ENCODE data around the gene CENPV.

DNA sequence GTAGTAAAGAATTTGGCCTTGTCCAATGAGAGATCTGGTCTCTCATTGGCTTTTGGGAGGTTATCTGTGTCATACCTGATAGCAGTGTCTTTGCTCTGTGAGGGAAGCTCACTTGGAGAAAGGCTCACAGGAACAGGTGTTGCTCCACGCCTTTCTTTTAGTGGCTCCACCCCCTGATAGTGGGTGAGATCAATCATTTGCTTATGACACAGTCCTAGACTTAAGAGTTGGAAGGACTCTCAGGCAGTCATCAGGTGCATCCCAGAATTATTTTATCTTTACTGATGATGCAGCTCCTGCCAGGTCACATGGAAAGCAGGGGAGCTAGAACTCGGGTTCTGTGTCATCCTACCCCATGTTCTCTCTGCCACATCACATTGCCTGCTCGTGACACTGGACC lies 59.3 kb downstream of the CENPV start:
- TF ChIP-seq, protein P1, sequence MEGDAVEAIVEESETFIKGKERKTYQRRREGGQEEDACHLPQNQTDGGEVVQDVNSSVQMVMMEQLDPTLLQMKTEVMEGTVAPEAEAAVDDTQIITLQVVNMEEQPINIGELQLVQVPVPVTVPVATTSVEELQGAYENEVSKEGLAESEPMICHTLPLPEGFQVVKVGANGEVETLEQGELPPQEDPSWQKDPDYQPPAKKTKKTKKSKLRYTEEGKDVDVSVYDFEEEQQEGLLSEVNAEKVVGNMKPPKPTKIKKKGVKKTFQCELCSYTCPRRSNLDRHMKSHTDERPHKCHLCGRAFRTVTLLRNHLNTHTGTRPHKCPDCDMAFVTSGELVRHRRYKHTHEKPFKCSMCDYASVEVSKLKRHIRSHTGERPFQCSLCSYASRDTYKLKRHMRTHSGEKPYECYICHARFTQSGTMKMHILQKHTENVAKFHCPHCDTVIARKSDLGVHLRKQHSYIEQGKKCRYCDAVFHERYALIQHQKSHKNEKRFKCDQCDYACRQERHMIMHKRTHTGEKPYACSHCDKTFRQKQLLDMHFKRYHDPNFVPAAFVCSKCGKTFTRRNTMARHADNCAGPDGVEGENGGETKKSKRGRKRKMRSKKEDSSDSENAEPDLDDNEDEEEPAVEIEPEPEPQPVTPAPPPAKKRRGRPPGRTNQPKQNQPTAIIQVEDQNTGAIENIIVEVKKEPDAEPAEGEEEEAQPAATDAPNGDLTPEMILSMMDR (IDR thresholded peaks at IDR 0.05; ENCODE audit: low read depth, low read length, poor library complexity, severe bottlenecking) = no peak
- no peak for TF ChIP-seq EZH2phosphoT487 (IDR thresholded peaks at IDR 0.05; ENCODE audit: borderline replicate concordance, low read length)
